HCT116 (cell line): ENCODE data around the gene STIMATE. TPM values are rescaled to one million over a fixed set of nuclear protein-coding genes. Genes with fewer than 3 reads are reported as not detected.

ENCODE experiments used
- ATAC-seq: fragments of 200-7000 bp; cut with Tn5 transposase; 2 replicates; pipeline ENCODE4 v1.9.1; 2020; ENCODE audit warnings: mild to moderate bottlenecking, moderate library complexity
- BruUV-seq: library from RNA; stranded (reverse); fragments of 400-500 nt; replicated peaks from 2 replicates; lab custom pipeline; 2021; lab: Mats Ljungman, UMichigan
- CTCF ChIA-PET: fragments of 300-600 bp; sonication (Branson Sonifier 250); formaldehyde crosslinking; loops from one replicate; lab custom pipeline; 2021; ENCODE audit warnings: antibody characterized with exemption; lab: Charles Lee
- POLR2A ChIA-PET: fragments of 300-600, 350-600 bp; sonication (Branson Sonifier 250); formaldehyde crosslinking; loops from one replicate; lab custom pipeline; 2021; ENCODE audit warnings: antibody characterized with exemption; lab: Charles Lee
- RAD21 ChIA-PET, 2 experiments: fragments of 300-600 bp; sonication (Branson Sonifier 250); formaldehyde crosslinking; loops; one replicate each; lab custom pipeline; 2023; ENCODE audit warnings: low total read pairs in 2 of 2; ENCODE audit not compliant: uncharacterized antibody in 2 of 2, unreplicated experiment in 2 of 2, low non-redundant PET in 1 of 2; lab: Charles Lee
- DNase-seq: peaks from one replicate; pipeline ENCODE4 v3.0.0-alpha.2; 2010; ENCODE audit warnings: low read depth, low spot score
- H2AFZ ChIP-seq: fragments of 200-600 bp; shearing (Covaris generic), sonication (generic); 2 replicates; pipeline ENCODE4 v1.6.1; 2017; ENCODE audit warnings: low read depth, mixed run types, mixed read lengths, antibody characterized with exemption, low read length; ENCODE audit not compliant: poor library complexity, severe bottlenecking
- H3K27ac ChIP-seq: 2 replicates; pipeline ENCODE4 v1.5.1; 2012; ENCODE audit warnings: low read depth, low read length
- H3K27me3 ChIP-seq: fragments of 200-600 bp; sonication (generic); 2 replicates; pipeline ENCODE4 v1.6.1; 2016; ENCODE audit warnings: mixed run types, low read length, mixed read lengths; ENCODE audit not compliant: insufficient read depth
- H3K36me3 ChIP-seq, 2 experiments: fragments of 200-500 bp in 1 of 2; fragments of 200-600 bp in 1 of 2; sonication (Bioruptor generic) in 1 of 2; sonication (generic) in 1 of 2; 2 replicates each; pipeline versions ENCODE4 v1.5.1 to v1.6.1; 2014 to 2016; ENCODE audit warnings: low read length in 2 of 2, inconsistent platforms in 1 of 2, mixed read lengths in 1 of 2, mixed run types in 1 of 2; ENCODE audit not compliant: insufficient read depth in 2 of 2, control insufficient read depth in 1 of 2
- H3K4me1 ChIP-seq, 2 experiments: fragments of 200-600 bp in 1 of 2; sonication (generic) in 1 of 2; 2 replicates each; pipeline versions ENCODE4 v1.5.1 to v1.6.1; 2012 to 2017; ENCODE audit warnings: low read length in 2 of 2, inconsistent platforms in 1 of 2, mild to moderate bottlenecking in 1 of 2, mixed read lengths in 1 of 2, mixed run types in 1 of 2, moderate library complexity in 1 of 2; ENCODE audit not compliant: insufficient read depth in 2 of 2, control insufficient read depth in 1 of 2
- H3K4me2 ChIP-seq: fragments of 200-600 bp; sonication (generic); 2 replicates; pipeline ENCODE4 v1.6.1; 2017; ENCODE audit warnings: mixed run types, low read length, mixed read lengths
- H3K4me3 ChIP-seq, 2 experiments: fragments of 200-600 bp in 1 of 2; sonication (generic) in 1 of 2; replicated peaks in 1 of 2; 2 replicates each; pipeline ENCODE4 v1.5.1; 2011 to 2016; ENCODE audit warnings: low read length in 2 of 2, control low read depth in 1 of 2, low read depth in 1 of 2, mild to moderate bottlenecking in 1 of 2, mixed read lengths in 1 of 2, mixed run types in 1 of 2
- H3K79me2 ChIP-seq: fragments of 200-600 bp; sonication (generic); 2 replicates; pipeline ENCODE4 v1.6.1; 2017; ENCODE audit warnings: mild to moderate bottlenecking, mixed run types, low read length, moderate library complexity, mixed read lengths; ENCODE audit not compliant: insufficient read depth
- H3K9ac ChIP-seq: fragments of 200-600 bp; sonication (generic); 2 replicates; pipeline ENCODE4 v1.6.1; 2016; ENCODE audit warnings: low read length, mixed read lengths
- H3K9me2 ChIP-seq: fragments of 200-600 bp; sonication (generic), shearing (Covaris generic); 2 replicates; pipeline ENCODE4 v1.6.1; 2017; ENCODE audit warnings: mixed run types, mild to moderate bottlenecking, moderate library complexity; ENCODE audit not compliant: insufficient read depth
- H3K9me3 ChIP-seq, 2 experiments: fragments of 200-500 bp in 1 of 2; fragments of 200-600 bp in 1 of 2; sonication (Bioruptor generic) in 1 of 2; sonication (generic) in 1 of 2; 2 replicates each; pipeline ENCODE4 v1.6.1; 2014 to 2017; ENCODE audit warnings: low read length in 2 of 2, mixed read lengths in 2 of 2, inconsistent platforms in 1 of 2, low read depth in 1 of 2, mild to moderate bottlenecking in 1 of 2, mixed run types in 1 of 2, moderate library complexity in 1 of 2; ENCODE audit not compliant: control insufficient read depth in 1 of 2, insufficient read depth in 1 of 2
- H4K20me1 ChIP-seq: fragments of 200-600 bp; sonication (generic), shearing (Covaris generic); 2 replicates; pipeline ENCODE4 v1.6.1; 2017; ENCODE audit warnings: mixed run types, mild to moderate bottlenecking, moderate library complexity; ENCODE audit not compliant: insufficient read depth
- CBX3 ChIP-seq: IDR thresholded peaks from 2 replicates; pipeline ENCODE4 v1.6.1; 2012; ENCODE audit warnings: low read depth
- CEBPB ChIP-seq: IDR thresholded peaks from 2 replicates; pipeline ENCODE4 v1.6.1; 2012; ENCODE audit warnings: low read depth
- EGR1 ChIP-seq: IDR thresholded peaks from 2 replicates; pipeline ENCODE4 v1.6.1; 2012; ENCODE audit warnings: low read depth
- ELF1 ChIP-seq: IDR thresholded peaks from 2 replicates; pipeline ENCODE4 v1.6.1; 2012; ENCODE audit warnings: low read depth, borderline replicate concordance
- EZH2 ChIP-seq: fragments of 200-600 bp; sonication (generic); IDR thresholded peaks from 2 replicates; pipeline ENCODE4 v1.6.1; 2017; ENCODE audit warnings: antibody characterized with exemption, mixed run types
- EZH2phosphoT487 ChIP-seq: fragments of 200-600 bp; IDR thresholded peaks from 2 replicates; pipeline ENCODE4 v1.6.1; 2018; ENCODE audit warnings: antibody characterized with exemption, borderline replicate concordance
- FOSL1 ChIP-seq: IDR thresholded peaks from 2 replicates; pipeline ENCODE4 v1.6.1; 2012; ENCODE audit warnings: low read depth
- JUND ChIP-seq: IDR thresholded peaks from 2 replicates; pipeline ENCODE4 v1.6.1; 2012
- POLR2A ChIP-seq: IDR thresholded peaks from 2 replicates; pipeline ENCODE4 v1.7.0; 2011; ENCODE audit warnings: borderline replicate concordance; ENCODE audit not compliant: insufficient read depth, insufficient read length; ENCODE audit errors: extremely low read depth
- POLR2AphosphoS5 ChIP-seq: IDR thresholded peaks from 2 replicates; pipeline ENCODE4 v1.6.1; 2011; ENCODE audit warnings: mild to moderate bottlenecking, low read depth, low read length, moderate library complexity
- SIN3A ChIP-seq: IDR thresholded peaks from 2 replicates; pipeline ENCODE4 v1.6.1; 2012; ENCODE audit warnings: low read depth
- SP1 ChIP-seq: IDR thresholded peaks from 2 replicates; pipeline ENCODE4 v1.6.1; 2012; ENCODE audit warnings: low read depth
- SRF ChIP-seq: IDR thresholded peaks from 2 replicates; pipeline ENCODE4 v1.6.1; 2012; ENCODE audit warnings: low read depth
- TCF7L2 ChIP-seq: IDR thresholded peaks from 2 replicates; pipeline ENCODE4 v1.7.0; 2011; ENCODE audit warnings: borderline replicate concordance, inconsistent platforms; ENCODE audit not compliant: insufficient read depth, insufficient read length; ENCODE audit errors: extremely low read depth
- YY1 ChIP-seq: IDR thresholded peaks from 2 replicates; pipeline ENCODE4 v1.6.1; 2011; ENCODE audit warnings: low read length, low read depth, moderate library complexity, mild to moderate bottlenecking; ENCODE audit not compliant: insufficient replicate concordance; ENCODE audit errors: extremely low read depth
- ZNF274 ChIP-seq: fragments of 200-500 bp; sonication (Bioruptor generic); IDR thresholded peaks from 2 replicates; pipeline ENCODE4 v1.6.1; 2014; ENCODE audit warnings: mild to moderate bottlenecking, low read depth, low read length, inconsistent platforms
- intact Hi-C: fragments of 100-400 bp; cut with micrococcal nuclease; formaldehyde crosslinking; loops from 2 replicates; pipeline ENCODE4 v1.10.0; 2022
- total RNA-seq: library from RNA; stranded (reverse); gene quantifications from one replicate; pipeline ENCODE4 v1.2.1, GENCODE V29; 2021; ENCODE audit not compliant: unreplicated experiment
- TF ChIP-seq, protein P1 (sequence below): IDR thresholded peaks from 2 replicates; pipeline ENCODE4 v1.6.1; 2012; ENCODE audit warnings: low read depth

STIMATE gene
- total RNA-seq, 1 experiment from 2014 or later: 20.2 TPM

DNA sequence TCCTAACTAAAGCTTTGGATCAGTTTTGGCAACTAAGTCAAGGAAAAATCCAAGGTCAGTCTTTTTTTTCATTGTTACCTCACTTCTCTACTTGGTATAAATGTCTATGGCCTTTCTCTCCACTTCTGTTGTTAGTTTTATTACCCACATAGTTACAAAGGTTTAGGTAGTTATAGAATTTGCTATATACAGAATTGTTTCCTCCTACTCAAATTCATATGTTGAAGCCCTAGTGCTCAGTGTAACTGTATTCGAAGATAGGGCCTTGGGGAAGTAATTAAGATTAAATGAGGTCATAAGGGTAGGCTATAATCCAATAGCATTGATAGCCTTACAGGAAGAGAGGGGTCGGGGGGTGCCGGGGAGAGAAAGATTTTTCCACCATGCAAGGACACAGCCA, 19.7 kb upstream of the STIMATE start:
- CTCF ChIA-PET: no interaction called here
- H3K4me3 ChIP-seq: no peak overlapping the region
- H3K27me3 ChIP-seq: no peaks in the 10 kb centered on the region
- ATAC-seq (no peak), DNase-seq (no peak)
- H3K79me2 ChIP-seq: no peaks in the 10 kb centered on the region
- H3K4me1 ChIP-seq: no peaks in the 10 kb centered on the region
- H2AFZ ChIP-seq: no peak overlapping the region
- POLR2A ChIA-PET: no interaction called here
- H3K4me2 ChIP-seq: no peak overlapping the region
- no peaks in the 10 kb centered on the region for H3K9me3 ChIP-seq
- H3K27ac ChIP-seq: no peak overlapping the region
- H3K9ac ChIP-seq: no peak overlapping the region
- BruUV-seq: no TSS peak
- no peaks in the 10 kb centered on the region for H3K9me2 ChIP-seq
- TF ChIP-seq SRF: no peak
- no peak for TF ChIP-seq POLR2AphosphoS5
- no peak for TF ChIP-seq SP1
- no peak for TF ChIP-seq EGR1
- TF ChIP-seq SIN3A: no peak
- TF ChIP-seq JUND: no peak
- TF ChIP-seq TCF7L2: no peak
- TF ChIP-seq CEBPB: no peak
- no peak for TF ChIP-seq ELF1
- TF ChIP-seq FOSL1: no peak
- TF ChIP-seq ZNF274: no peak
- TF ChIP-seq, protein P1, sequence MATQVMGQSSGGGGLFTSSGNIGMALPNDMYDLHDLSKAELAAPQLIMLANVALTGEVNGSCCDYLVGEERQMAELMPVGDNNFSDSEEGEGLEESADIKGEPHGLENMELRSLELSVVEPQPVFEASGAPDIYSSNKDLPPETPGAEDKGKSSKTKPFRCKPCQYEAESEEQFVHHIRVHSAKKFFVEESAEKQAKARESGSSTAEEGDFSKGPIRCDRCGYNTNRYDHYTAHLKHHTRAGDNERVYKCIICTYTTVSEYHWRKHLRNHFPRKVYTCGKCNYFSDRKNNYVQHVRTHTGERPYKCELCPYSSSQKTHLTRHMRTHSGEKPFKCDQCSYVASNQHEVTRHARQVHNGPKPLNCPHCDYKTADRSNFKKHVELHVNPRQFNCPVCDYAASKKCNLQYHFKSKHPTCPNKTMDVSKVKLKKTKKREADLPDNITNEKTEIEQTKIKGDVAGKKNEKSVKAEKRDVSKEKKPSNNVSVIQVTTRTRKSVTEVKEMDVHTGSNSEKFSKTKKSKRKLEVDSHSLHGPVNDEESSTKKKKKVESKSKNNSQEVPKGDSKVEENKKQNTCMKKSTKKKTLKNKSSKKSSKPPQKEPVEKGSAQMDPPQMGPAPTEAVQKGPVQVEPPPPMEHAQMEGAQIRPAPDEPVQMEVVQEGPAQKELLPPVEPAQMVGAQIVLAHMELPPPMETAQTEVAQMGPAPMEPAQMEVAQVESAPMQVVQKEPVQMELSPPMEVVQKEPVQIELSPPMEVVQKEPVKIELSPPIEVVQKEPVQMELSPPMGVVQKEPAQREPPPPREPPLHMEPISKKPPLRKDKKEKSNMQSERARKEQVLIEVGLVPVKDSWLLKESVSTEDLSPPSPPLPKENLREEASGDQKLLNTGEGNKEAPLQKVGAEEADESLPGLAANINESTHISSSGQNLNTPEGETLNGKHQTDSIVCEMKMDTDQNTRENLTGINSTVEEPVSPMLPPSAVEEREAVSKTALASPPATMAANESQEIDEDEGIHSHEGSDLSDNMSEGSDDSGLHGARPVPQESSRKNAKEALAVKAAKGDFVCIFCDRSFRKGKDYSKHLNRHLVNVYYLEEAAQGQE: no peak
- no peak for TF ChIP-seq EZH2
- TF ChIP-seq YY1: no peak
- TF ChIP-seq CBX3: no peak
- TF ChIP-seq POLR2A: no peak
- TF ChIP-seq EZH2phosphoT487: no peak
- H3K36me3 ChIP-seq: peaks cover 20 to 36% of the 10 kb centered on the region in 2 experiments
- RAD21 ChIA-PET: no interaction called here
- no peaks in the 10 kb centered on the region for H4K20me1 ChIP-seq
- intact Hi-C loops: no loop called here
